ENCODE results near the gene GIMAP1.
"Not testable (repeated sequence)": the region's sequence is repeated elsewhere in the genome, so short reads cannot be mapped to it uniquely, and the experiment has no call there.

Gene GIMAP1

GRCh38 chr7:150716368-150716767 lies at the start of gene GIMAP1:
Gene GIMAP1 (plus strand): TSS chr7:150716613. CDS start chr7:150719048, 2,435 bp downstream.
- H3K27me3 Mint-ChIP-seq: no peaks in the 10 kb centered on the region

GRCh38 chr7:150668472-150668911 lies 47.9 kb upstream of the GIMAP1 start:
- Mint-ChIP-seq H3K4me3 (no peak overlapping the region), H3K36me3 (peaks cover 5% of the 10 kb centered on the region), H3K9me3 (peaks cover 5% of the 10 kb centered on the region), H3K4me1 (peaks cover 14% of the 10 kb centered on the region), H3K27ac (no peak overlapping the region), H3K27me3 (peaks cover 4% of the 10 kb centered on the region)
- ATAC-seq (ENCODE audit: low read depth) (no peak), DNase-seq (ENCODE audit: low spot score in 2 of 2) (no peak)

More at GRCh38 chr7:150716368-150716767, at the start of gene GIMAP1:
- Mint-ChIP-seq H3K27ac (peak within 1 kb of the TSS; percentile 50), H3K36me3 (peaks cover 9% of the 10 kb centered on the region), H3K9me3 (peaks cover 6% of the 10 kb centered on the region), H3K4me3 (peak within 1 kb of the TSS; percentile 83), H3K4me1 (peaks cover 14% of the 10 kb centered on the region)
- DNase-seq (ENCODE audit: low spot score in 2 of 2): no peak
- peak; percentile 79 for ATAC-seq (ENCODE audit: low read depth)

- H3K27me3 Mint-ChIP-seq: peaks cover 6% of the 10 kb centered on the region
- ATAC-seq (ENCODE audit: low read depth) (no peak), DNase-seq (ENCODE audit: low spot score in 2 of 2) (no peak)
- peaks cover 5% of the 10 kb centered on the region for H3K36me3 Mint-ChIP-seq
- H3K4me3 Mint-ChIP-seq: no peak overlapping the region
- peaks cover 5% of the 10 kb centered on the region for H3K9me3 Mint-ChIP-seq
- peaks cover 9% of the 10 kb centered on the region for H3K4me1 Mint-ChIP-seq
- H3K27ac Mint-ChIP-seq: no peak overlapping the region
These were observed 47.4 kb upstream of the GIMAP1 start for GRCh38 chr7:150668977-150669376.

GRCh38 chr7:150671798-150672585 lies 44.4 kb upstream of the GIMAP1 start:
- not testable (repeated sequence) for ATAC-seq (ENCODE audit: low read depth); H3K36me3 Mint-ChIP-seq; H3K27ac Mint-ChIP-seq; DNase-seq (ENCODE audit: low spot score in 2 of 2); H3K9me3 Mint-ChIP-seq; H3K4me3 Mint-ChIP-seq; H3K27me3 Mint-ChIP-seq
- H3K4me1 Mint-ChIP-seq: peaks cover 11% of the 10 kb centered on the region

- H3K9me3 Mint-ChIP-seq: no peaks in the 10 kb centered on the region
These were observed 40.7 kb upstream of the GIMAP1 start for GRCh38 chr7:150675714-150676113.

GRCh38 chr7:150676276-150676675 lies 40.1 kb upstream of the GIMAP1 start:
- not testable (repeated sequence) for H3K36me3 Mint-ChIP-seq; H3K27ac Mint-ChIP-seq; H3K9me3 Mint-ChIP-seq; H3K27me3 Mint-ChIP-seq; ATAC-seq (ENCODE audit: low read depth); H3K4me1 Mint-ChIP-seq; DNase-seq (ENCODE audit: low spot score in 2 of 2); H3K4me3 Mint-ChIP-seq

More at GRCh38 chr7:150675714-150676113, 40.7 kb upstream of the GIMAP1 start:
- ATAC-seq (ENCODE audit: low read depth) (no peak), DNase-seq (ENCODE audit: low spot score in 2 of 2) (no peak)
- Mint-ChIP-seq H3K27me3 (peaks cover 1% of the 10 kb centered on the region), H3K36me3 (no peaks in the 10 kb centered on the region), H3K4me1 (peaks cover 6% of the 10 kb centered on the region), H3K27ac (no peak overlapping the region), H3K4me3 (no peak overlapping the region)

- not testable (repeated sequence) for H3K27me3 Mint-ChIP-seq; H3K4me1 Mint-ChIP-seq; H3K4me3 Mint-ChIP-seq; ATAC-seq (ENCODE audit: low read depth); H3K9me3 Mint-ChIP-seq; H3K36me3 Mint-ChIP-seq; H3K27ac Mint-ChIP-seq; DNase-seq (ENCODE audit: low spot score in 2 of 2)
These were observed 39.6 kb upstream of the GIMAP1 start for GRCh38 chr7:150676854-150677253.

GRCh38 chr7:150678601-150679000 lies 37.8 kb upstream of the GIMAP1 start:
- H3K27ac Mint-ChIP-seq; H3K27me3 Mint-ChIP-seq; H3K36me3 Mint-ChIP-seq; H3K4me3 Mint-ChIP-seq; H3K4me1 Mint-ChIP-seq; ATAC-seq (ENCODE audit: low read depth); H3K9me3 Mint-ChIP-seq; DNase-seq (ENCODE audit: low spot score in 2 of 2): not testable (repeated sequence)

GRCh38 chr7:150680364-150680763 lies 36.0 kb upstream of the GIMAP1 start:
- H3K4me3 Mint-ChIP-seq; DNase-seq (ENCODE audit: low spot score in 2 of 2); H3K36me3 Mint-ChIP-seq; ATAC-seq (ENCODE audit: low read depth); H3K27ac Mint-ChIP-seq; H3K4me1 Mint-ChIP-seq; H3K27me3 Mint-ChIP-seq; H3K9me3 Mint-ChIP-seq: not testable (repeated sequence)

- Mint-ChIP-seq H3K36me3 (peaks cover 30% of the 10 kb centered on the region), H3K27me3 (no peaks in the 10 kb centered on the region), H3K4me1 (peaks cover 25% of the 10 kb centered on the region), H3K4me3 (peak within 1 kb of the TSS; percentile 91), H3K9me3 (peaks cover 6% of the 10 kb centered on the region), H3K27ac (peak within 1 kb of the TSS; percentile 82)
- peak in 1 of 2 donors; percentile 14 for DNase-seq (ENCODE audit: low spot score in 2 of 2)
- peak; percentile 92 for ATAC-seq (ENCODE audit: low read depth)
These were observed 31.0 kb upstream of the GIMAP1 start, which contains the start of gene GIMAP2 for GRCh38 chr7:150685219-150686029. Gene GIMAP2 (plus strand): TSS chr7:150685706. CDS start chr7:150687060, 1,354 bp downstream.

- Mint-ChIP-seq H3K27ac (peak overlapping the region; percentile 82), H3K4me1 (peaks cover 28% of the 10 kb centered on the region), H3K9me3 (peaks cover 6% of the 10 kb centered on the region), H3K4me3 (peak overlapping the region; percentile 91), H3K36me3 (peaks cover 36% of the 10 kb centered on the region), H3K27me3 (no peaks in the 10 kb centered on the region)
- DNase-seq (ENCODE audit: low spot score in 2 of 2) (no peak), ATAC-seq (ENCODE audit: low read depth) (peak; percentile 30)
These were observed 30.3 kb upstream of the GIMAP1 start for GRCh38 chr7:150686030-150686631.

- Mint-ChIP-seq H3K9me3 (peaks cover 9% of the 10 kb centered on the region), H3K4me1 (peaks cover 28% of the 10 kb centered on the region)
These were observed 27.8 kb upstream of the GIMAP1 start for GRCh38 chr7:150688630-150689029.

GRCh38 chr7:150695654-150696053 lies 20.8 kb upstream of the GIMAP1 start:
- Mint-ChIP-seq H3K4me3 (no peak overlapping the region), H3K9me3 (peaks cover 18% of the 10 kb centered on the region), H3K36me3 (peaks cover 29% of the 10 kb centered on the region), H3K27me3 (no peaks in the 10 kb centered on the region), H3K4me1 (peaks cover 3% of the 10 kb centered on the region), H3K27ac (no peak overlapping the region)
- DNase-seq (ENCODE audit: low spot score in 2 of 2) (no peak), ATAC-seq (ENCODE audit: low read depth) (no peak)

More at GRCh38 chr7:150688630-150689029, 27.8 kb upstream of the GIMAP1 start:
- DNase-seq (ENCODE audit: low spot score in 2 of 2): no peak
- H3K27ac Mint-ChIP-seq: peak overlapping the region; percentile 55
- H3K36me3 Mint-ChIP-seq: peaks cover 54% of the 10 kb centered on the region
- H3K4me3 Mint-ChIP-seq: no peak overlapping the region
- no peak for ATAC-seq (ENCODE audit: low read depth)
- no peaks in the 10 kb centered on the region for H3K27me3 Mint-ChIP-seq

GRCh38 chr7:150703209-150703608 lies 13.2 kb upstream of the GIMAP1 start:
- peaks cover 16% of the 10 kb centered on the region for H3K36me3 Mint-ChIP-seq
- H3K4me3 Mint-ChIP-seq: no peak overlapping the region
- H3K4me1 Mint-ChIP-seq: no peaks in the 10 kb centered on the region
- DNase-seq (ENCODE audit: low spot score in 2 of 2) (no peak), ATAC-seq (ENCODE audit: low read depth) (no peak)
- no peak overlapping the region for H3K27ac Mint-ChIP-seq
- H3K9me3 Mint-ChIP-seq: peaks cover 45% of the 10 kb centered on the region
- no peaks in the 10 kb centered on the region for H3K27me3 Mint-ChIP-seq
